Astrocyte of the spinal cord (primary cell): ENCODE data around the gene HSPD1.

Source experiments
- DNase-seq: peaks from one replicate; pipeline ENCODE4 v3.0.0; 2011; ENCODE audit warnings: low read depth, low spot score
- H3K4me3 ChIP-seq: 2 replicates; pipeline ENCODE4 v1.5.1; 2011; ENCODE audit warnings: low read depth, mild to moderate bottlenecking, low read length, moderate library complexity
- CTCF ChIP-seq: IDR thresholded peaks from 2 replicates; pipeline ENCODE4 v1.5.1; 2012; ENCODE audit warnings: low read depth, mild to moderate bottlenecking, low read length, inconsistent platforms
- in situ Hi-C: cut with HindIII; loops from 2 replicates; pipeline ENCODE4 v1.10.0; 2017; ENCODE audit warnings: low sequenced_read_pairs

Gene HSPD1

DNA sequence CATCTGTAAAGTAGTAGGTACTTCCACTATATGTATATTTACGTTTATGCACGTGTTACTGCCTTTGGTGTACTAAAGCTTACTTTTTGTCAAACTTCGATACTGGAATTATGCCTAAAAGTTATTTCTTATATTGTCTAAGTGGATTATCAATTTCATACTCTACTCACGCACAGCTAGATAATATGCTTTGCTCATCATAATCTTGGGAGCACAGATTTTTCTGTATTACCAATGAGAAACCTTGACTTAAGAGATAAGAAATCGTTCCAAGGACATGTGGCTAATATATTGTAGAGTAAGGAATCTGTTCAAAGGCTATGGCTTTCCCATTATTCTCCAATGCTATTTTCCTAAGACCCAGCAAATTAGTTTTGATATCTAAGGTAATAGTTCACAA, 7.0 kb upstream of the HSPD1 start:
- in situ Hi-C loops, result no loop called here
- no peak for TF ChIP-seq CTCF
- no peak overlapping the region for H3K4me3 ChIP-seq
- DNase-seq, result no peak

DNA sequence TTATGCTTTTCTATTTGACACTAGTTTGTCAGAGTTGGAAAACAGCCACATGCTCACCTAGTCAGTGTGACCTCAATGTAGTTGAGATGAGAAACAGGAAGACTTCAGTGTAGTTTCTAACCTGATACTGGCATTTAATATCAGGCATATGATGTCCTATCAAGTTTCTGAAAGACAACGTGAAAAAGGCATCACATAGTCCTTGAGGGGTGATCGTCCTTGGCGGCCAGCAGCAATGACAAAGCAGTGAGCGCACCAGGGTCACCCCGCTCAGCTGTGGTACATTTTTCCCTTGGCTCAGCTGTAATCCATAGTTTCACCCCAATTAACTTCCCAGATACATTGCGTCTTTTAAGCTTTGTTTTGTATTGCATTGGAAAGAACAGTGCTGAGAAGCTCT, 4.9 kb upstream of the HSPD1 start:
- H3K4me3 ChIP-seq, result no peak overlapping the region
- no peak for DNase-seq
- in situ Hi-C loops, result no loop called here
- no peak for TF ChIP-seq CTCF

DNA sequence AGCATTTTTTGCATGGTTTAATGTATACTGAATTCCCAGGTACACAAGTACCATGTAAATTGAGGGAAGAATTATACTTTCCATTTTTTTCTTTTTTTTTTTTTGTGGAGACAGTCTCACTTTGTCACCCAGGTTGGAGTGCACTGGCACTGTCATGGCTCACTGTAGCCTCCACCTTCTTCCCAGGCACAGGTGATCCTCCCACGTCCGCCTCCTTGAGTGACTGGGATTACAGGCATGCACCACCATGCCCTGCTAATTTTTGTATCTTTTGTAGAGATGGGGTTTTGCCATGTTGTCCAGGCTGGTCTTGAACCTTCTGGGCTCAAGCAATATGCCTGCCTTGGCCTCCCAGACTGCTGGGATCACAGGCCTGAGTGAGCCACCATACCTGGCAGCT, 4.4 kb upstream of the HSPD1 start:
- DNase-seq, result no peak
- no peak overlapping the region for H3K4me3 ChIP-seq
- in situ Hi-C loops, result no loop called here
- no peak for TF ChIP-seq CTCF

- TF ChIP-seq CTCF, result no peak
- no peak for DNase-seq
- H3K4me3 ChIP-seq, result no peak overlapping the region
- in situ Hi-C loops, result no loop called here
Measured at GRCh38 chr2:197502685-197503084, 3.0 kb upstream of the HSPD1 start.

DNA sequence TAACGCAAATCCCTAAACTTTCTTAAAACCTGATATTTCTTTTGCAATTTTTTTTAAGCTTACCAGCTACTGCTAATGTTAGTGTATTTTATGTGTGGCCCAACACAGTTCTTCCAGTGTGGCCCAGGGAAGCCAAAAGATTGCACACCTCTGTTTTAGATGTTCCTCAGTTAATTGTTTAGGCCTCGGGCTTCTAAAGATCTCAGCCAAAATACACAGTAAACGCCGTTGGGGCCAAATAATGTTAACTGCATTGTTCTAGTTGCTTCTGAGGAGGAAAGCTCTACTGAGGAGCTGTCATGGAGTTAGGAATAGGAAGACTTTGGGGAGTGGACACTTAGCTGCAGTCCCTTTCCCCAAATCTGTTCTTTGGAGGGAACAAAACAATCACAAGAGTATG, 2.6 kb upstream of the HSPD1 start:
- H3K4me3 ChIP-seq, result no peak overlapping the region
- in situ Hi-C loops, result no loop called here
- TF ChIP-seq CTCF, result no peak
- no peak for DNase-seq

GRCh38 chr2:197500503-197501131, 977 bp upstream of the HSPD1 start:
- peak overlapping the region; percentile 92 for H3K4me3 ChIP-seq
- in situ Hi-C loops, result no loop called here
- no peak for TF ChIP-seq CTCF
- DNase-seq, result peak; percentile 42
